HG02973 (cell line): ENCODE measurements around the gene UCK2.

Source experiments
- ATAC-seq: cut with Tn5 transposase; IDR thresholded peaks from one replicate; pipeline ENCODE4 v1.9.1; 2021; ENCODE audit warnings: moderate library complexity; ENCODE audit not compliant: unreplicated experiment

UCK2 gene

DNA sequence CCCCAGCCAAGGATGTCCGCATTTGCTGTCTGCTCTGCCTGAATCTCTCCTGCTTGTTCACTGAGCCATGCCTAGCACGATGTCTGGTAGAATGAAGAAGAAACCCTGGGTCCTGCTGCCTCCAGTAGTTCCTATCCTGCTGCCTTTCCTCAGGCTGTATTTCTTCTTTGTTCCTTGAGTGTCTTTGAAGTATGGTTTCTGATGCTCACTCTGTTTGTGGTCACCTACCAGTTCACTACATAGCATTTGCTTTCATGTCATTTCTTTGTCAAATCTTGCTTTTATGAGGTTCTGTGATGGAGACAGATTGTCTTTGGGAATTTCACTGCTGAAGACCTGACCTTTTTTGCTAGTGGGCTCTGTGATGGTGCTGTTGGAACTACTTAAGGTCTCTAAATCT is 5.9 kb downstream of the UCK2 start:
- no peak for ATAC-seq

DNA sequence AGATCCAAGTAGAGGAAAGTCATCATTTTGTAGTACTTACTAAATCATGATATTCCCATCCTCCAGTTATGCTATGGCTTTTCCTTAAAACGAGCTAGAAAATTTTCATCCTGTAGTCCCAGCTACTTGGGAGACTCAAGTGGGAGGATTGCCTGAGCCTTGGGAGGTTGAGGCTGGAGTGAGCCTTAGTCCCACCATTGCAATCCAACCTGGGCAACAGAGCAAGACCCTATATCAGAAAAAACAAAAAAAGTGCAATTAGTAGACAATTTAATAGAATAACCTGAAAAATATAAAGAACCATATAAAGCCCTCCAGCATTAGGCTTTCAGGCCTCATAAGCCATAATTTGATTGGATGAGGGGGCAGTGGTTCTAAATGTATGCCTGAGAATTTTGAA is 6.8 kb downstream of the UCK2 start:
- ATAC-seq = no peak

DNA sequence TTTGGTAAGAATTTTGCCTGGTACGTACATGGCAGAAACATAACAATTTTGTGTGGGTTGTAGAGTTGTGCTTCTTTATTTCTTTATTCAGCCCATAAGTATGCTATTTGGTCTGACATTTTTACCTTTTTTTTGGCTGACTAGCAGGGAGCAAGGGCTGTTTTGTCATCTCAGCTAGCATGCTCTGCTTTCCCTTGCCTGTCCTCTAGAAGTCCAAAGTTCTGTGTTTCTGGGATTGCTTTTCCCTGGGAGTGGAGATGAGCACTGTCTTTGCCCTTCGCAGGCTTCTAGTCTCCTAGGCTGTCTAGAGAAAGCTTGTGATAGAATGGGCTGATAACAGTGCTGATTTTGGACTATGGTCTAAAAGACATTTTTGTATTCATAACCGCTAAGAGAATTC is 7.5 kb downstream of the UCK2 start:
- no peak for ATAC-seq

DNA sequence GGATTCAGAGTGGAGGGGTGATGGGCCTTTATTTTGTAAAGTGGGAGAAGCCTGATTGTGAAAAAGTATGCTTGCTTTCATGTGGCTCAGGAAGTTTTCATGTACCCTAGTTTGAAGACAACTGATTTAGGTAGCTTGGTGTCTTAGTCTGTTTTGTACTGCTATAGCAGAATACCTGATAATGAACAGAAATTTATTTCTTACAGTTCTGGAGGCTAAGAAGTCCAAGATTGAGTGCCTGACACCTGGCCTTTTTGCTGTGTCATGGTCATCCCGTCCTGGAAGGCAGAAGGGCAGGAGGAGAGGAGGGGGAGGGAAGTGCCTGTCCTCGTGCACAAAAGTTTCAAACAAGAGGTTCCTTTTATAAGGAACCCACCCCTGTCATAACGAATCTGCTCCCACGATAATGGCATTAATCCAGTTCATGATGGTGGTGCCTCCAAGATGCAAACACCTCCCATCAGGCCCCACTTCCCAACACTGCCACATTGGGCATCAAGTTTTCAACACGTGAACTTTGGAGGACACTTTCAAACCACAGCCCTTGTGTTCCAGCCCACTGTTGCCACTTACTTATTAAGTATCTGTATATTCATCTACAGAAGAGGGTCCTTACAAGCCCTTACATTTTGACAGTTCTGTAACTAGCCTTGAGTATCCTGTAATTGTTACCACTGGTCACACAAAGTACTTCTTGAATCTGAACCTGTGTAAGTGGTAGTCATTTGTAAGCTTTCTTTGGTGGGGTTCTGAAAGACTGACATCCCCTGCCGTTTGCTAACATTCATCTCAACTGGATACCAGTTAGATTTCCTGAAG is 9.5 kb downstream of the UCK2 start:
- no peak for ATAC-seq

DNA sequence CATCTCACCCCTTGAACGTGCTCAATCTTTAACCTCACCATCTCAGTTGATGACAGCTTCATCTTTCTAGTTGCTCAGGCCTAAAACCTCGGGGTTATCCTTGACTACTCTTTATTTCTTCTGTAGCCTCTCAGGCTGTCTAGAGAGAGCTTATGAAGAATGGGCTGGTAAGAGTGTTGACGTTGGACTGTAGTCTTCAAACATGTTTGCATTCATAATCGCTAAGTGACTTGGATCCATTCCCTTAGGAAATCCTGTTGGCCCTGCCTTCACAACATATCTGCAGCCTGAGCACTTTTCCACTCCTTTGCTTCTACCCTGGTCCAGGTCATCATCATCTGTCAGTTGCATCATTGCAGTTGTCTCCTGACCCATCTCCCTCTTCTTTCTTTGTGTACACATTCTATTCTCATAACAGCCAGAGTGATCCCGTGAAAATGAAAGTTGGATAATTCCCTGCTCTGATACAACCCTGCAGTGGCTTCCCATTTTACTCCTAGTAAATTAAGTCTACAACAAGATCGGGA is 10.5 kb downstream of the UCK2 start:
- ATAC-seq = no peak

DNA sequence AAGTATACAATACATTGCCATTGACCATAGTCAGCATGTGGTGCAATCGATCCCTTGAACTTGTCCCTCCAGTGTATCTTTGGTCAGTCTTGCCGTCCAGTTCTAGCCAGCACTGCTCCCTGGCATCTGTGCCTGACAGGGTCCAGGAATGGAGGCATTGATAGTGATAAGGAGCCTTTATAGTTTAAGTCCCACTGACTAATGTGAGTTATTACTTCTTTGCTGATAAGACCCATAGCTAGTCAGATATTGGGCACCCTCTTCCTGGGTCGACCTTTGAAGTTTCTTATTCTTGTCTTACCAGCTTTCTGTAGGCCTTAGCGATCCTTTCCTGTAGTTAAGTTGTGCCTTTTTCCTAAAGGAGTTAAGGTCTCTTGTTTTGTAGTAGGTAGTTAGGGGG is 13.0 kb downstream of the UCK2 start:
- ATAC-seq = no peak

DNA sequence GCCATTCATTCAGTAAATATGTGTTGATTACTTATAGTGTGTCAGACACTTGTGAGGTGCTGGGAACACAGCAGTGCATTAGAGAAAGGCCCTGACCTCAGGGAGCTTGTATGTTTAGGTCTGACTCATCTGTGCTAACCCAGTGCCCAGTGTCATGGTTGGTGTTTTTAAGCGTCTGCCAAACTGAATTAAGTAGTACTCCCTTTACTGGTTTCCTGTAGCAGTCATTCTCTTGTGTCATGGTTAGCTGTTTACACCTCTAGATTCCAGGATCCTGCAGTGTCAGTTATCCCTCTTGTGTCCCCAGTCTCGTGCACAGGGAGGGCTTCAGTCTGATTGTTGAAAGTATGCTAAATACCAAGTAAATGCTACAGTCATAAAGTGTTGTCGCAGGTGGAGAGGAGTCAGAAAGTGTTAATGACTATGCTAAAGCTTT is 14.2 kb downstream of the UCK2 start:
- no peak for ATAC-seq

DNA sequence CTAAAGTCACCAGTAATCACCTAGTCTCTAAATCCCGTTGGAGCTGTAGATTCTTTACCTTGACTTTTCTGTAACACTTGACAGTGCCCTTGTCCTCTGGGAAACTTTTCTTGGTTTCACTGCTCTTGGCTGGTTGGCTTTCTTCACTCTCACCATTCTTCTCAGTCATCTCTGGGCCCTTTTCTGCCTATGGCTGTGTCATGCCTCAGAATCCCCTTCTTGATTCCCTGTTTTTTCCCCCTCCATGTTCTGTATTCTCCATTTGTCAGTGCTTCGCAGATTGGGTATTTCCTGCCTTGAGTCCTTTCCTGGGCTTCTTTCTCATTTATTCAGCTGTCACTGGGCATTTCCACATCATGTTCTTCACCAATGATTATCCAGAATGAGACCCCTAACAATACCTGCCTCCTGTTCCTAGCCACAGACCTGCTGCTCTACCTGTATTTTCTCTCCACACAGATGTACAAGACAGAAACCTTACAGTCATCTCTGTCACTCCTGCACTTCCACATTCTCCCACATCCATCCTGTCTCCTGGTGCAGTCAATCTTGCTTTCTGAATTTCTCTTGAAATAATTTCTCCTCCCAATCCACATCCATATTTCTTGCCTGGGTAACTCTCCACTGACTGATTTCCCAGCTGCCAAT is 14.7 kb downstream of the UCK2 start:
- ATAC-seq = no peak

DNA sequence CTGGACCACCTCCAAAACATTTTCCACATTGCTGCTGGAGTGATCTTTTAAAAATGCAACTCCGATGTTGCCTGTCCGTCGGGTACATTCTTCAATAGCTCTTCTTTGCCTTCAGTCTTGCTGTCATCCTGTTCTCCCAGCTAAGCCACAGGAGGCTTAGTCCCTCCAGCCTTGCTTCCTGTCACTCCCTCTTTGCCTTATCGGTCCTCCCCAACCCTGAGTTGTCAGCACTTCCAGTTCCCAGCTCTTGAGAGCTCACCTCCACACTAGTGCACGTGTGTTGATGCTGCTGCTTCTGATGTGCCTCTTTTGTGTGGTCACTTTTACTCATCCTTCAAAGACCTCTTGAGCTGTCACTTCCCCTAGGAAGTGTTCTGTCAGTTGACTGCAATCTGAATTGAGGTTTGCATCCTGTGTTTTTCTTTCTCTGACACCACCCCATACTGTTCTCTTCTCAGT is 15.3 kb downstream of the UCK2 start:
- ATAC-seq = peak; percentile 48

DNA sequence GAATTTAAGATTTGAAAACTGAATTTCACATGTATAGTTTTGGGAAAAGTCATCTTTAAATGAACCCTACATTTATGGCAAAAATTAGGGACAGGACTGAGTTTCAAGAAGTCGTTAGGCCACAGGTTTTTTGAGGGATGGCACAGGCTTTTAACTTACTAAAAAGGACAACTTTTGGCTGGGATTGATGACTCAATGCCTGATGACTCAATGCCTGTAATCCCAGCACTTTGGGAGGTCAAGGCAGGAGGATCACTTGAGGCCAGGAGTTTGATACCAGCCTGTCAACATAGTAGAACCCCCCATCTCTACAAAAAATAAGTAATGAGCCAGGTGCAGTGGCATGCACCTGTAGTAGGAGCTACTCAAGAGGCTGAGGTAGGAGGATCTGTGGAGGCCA is 15.9 kb downstream of the UCK2 start:
- no peak for ATAC-seq

DNA sequence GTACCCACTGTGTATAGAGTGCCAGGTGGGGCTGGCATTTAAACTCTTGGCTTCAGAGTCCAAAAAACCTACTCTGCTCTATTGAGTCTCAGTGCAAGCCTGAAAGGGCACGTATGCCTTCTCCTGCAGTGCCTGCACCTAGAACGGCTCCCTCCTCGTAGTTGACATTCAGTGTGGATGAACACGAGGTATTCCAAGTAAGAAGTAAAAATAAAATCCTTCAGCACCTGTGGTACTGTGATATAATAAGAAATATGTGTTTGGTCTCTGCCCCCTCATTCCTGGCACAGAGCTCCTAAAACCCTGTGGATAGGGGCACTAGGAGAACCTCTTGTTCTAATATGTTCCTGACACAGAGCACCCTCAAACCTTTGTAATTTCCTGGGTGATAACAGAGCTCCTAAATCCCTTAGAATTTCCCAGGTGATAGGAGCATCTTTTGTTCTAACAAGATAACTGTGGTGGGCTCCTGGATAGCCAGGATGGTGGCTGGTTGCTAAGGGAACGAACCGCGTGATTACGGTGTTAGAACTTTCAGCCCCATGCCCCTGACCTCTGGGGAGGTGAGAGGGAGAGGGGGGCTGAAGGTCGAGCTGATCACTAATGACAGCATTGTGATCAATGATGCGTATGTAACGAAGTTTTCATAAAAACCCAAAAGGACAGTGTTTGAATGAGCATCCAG is 16.8 kb downstream of the UCK2 start:
- no peak for ATAC-seq

DNA sequence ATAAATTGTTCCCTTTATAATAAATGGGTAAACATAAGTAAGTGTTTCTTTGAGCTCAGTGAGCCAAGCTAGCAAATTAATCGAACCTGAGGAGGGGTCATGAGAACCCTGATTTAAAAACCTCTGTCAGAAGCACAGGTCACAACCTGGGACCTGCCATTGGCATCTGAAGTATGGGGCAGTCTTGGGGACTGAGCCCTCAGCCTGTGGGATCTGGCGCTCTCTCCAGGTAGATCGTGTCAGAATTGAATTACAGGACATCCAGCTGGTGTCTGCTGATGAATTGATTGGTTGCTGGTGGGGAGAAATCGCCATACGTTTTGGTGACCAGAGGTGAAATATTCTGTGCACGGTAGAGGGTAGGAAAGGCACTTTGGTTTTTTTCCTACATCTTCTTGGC is 17.5 kb downstream of the UCK2 start:
- no peak for ATAC-seq

DNA sequence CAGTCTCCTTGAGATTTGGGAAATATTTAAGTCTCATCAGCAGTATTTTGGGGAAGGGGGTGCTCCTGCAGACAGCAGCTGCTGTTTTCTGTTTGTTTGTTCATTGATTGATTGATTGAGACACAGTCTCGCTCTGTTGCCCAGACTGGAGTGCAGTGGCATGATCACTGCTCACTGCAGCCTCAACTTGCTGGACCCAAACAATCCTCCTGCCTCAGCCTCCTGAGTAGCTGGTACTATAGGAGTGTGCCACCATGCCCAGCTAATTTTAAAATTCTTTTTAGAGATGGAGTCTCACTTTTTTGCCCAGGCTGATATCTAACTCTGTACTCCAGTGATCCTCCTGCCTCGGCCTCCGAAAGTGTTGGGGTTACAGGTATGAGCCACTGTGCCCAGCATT is 18.2 kb downstream of the UCK2 start:
- no peak for ATAC-seq

DNA sequence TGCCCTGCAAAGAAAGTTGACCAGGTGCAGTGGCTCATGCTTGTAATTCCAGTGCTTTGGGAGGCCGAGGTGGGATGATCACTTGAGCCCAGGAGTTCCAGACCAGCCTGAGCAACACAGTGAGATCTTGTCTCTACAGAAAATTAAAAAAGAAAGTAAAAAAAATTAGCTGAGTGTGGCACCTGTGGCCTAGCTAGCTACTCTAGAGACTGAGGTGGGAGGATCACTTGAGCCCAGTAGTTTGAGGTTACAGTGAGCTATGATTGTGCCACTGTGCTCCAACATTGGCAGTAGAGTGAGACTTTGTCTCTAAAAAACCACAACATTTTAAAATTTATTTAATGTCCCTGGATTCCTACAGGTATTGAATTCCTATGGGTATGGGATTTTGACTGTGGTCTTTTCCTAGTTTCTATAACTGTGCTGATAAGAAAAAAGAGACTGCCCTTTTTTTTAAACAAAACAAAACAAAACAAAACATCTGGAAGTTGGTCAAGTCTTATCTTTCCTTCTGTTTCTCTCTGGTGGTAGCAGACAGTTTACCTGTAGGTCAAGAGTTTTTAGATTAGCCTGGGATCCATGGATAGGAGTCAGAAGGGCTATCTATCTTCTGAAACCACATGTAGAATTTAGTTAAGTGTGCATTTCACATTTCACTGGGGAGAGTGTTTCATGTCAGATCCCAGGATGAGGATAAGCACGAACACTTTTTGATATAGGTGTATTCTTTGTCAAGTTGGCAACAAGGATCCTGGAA is 18.8 kb downstream of the UCK2 start:
- ATAC-seq = peak; percentile 35

DNA sequence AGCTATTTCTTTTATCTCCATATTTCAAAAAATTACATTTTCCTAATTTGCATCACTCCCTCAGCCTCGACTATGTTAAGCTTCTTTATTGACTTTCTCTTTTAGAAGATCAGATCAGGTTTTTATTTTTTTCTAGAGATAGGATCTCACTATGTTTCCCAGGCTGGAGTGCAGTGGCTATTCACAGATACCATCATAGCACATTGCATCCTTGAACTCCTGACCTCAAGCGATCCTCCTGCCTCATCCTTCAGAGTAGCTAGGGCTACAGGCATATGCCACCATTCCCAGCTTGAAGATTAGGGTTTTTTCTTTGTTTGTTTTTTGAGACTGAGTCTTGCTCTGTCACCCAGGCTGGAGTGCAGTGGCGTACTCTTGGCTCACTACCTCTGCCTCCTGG is 20.1 kb downstream of the UCK2 start:
- ATAC-seq = no peak

DNA sequence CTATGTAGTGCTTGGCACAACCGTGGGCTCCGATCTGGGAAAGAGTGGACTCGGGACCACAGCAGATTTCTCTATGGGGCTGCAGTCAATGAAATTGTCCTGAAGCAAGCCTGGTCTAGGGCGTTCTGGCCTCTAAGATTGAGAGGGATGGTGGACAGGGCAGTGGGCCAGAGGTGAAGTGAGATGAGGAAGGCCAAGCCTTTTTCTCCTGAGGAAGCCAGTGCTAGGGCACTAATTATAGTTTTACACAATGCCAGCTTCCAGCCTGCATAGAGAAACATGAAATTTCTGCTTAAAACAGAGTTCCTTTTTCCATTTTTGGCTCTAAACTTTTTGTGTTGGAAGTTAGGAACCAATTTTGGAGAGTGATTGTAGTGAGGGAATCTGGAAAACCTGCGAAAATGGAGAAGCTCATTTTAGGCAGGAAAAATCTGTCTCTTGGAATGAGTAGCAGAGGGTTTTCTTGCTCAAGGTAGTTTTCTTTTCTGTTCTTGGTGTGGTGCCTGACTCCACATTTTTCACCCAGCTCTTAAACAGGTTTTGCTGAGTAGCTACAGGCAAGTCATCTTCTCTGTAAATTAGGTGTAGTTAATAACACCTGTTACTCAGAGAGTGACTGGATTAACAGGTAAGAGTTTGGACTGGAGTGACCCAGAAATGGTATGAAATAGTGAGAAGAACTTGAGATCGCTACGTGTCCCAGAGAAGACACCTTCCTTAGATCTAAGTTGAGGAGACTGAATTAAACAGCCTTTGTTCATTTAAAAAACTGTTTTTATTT is 22.1 kb downstream of the UCK2 start:
- no peak for ATAC-seq

DNA sequence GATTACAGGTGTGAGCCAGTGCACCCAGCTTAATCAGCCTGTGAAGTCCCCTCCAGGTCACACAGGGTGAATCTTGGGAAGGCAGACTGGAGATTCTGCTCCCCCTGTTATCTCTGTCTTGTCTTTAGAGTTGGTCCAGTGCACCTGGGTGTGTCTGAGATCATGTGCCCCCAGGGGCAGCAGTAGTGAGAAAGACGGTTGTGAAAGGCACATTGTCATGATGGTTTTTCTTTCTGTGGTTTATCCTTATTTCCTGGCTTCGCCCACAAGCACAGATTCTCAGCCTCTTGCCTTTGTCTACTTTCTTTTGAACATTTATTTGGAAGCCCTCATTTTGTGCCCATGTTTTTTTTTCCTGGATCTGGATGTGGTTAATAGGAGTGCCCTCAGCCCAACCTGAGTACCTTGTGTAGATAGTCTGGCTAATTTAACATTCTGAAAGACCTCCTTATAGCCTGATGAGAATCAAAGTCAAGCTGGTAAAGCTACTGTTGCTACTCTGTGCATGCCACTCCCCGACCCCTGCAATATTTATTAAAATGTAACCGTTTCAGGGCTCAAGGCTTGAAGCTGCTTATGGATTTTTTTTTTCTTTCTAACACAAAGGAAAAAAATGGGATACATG is 23.7 kb downstream of the UCK2 start:
- ATAC-seq = peak; percentile 67

DNA sequence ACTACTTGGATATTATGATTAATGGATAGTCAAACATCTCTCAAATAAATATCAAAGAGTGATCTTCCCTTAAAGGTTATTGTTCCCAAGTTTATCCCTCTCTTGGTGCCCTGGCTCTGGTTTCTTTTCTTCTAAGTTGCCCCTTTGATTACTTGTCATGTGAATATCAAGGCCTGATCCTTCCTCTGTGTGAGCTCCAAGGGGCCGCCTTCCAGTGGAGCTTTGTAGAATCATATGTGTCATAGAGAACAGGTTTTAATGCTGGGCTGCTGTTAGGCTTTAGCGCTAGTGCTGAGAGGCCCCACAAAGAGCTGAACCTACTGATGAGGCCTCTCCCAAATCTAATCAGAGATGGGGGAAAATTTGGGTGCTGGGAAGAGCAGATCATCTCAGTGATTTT is 25.5 kb downstream of the UCK2 start:
- no peak for ATAC-seq

DNA sequence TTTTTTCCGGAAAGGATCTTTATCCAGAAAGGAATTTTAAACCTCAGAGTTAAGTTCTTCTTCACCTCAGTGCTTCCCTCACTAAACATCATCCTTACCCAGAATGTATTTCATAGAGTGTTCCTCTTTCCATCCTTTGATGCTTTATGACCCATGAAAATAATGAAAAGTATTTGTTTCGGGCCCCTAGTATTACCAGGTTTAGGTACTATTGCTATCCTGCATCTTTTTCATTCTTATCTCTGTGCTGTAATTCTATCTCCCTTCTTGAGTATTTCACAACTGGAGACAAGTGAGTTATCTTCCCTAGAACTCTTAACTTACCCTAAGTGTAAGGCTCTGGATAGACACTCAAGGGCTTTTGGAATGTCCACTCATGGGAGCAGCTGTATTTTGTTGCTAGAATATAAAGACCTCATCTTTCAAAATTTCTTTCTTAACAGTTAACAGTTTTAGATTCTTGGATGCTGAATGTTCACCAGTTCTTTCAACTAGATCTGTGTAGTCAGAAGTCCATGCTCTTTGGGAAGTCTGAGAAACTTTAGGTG is 26.2 kb downstream of the UCK2 start:
- ATAC-seq = no peak
